Left ventricle myocardium inferior (tissue), 1 donor: ENCODE data around the gene BTN2A1. TPM values are rescaled to one million over a fixed set of nuclear protein-coding genes. Genes with fewer than 3 reads are reported as not detected.
"Not testable (repeated sequence)": the region's sequence is repeated elsewhere in the genome, so short reads cannot be mapped to it uniquely, and the experiment has no call there.

Source experiments
- DNase-seq: peaks from one replicate; pipeline ENCODE4 v3.0.0-alpha.2; 2020
- H3K27ac ChIP-seq: fragments of 200-600 bp; replicated peaks from 2 replicates; pipeline ENCODE4 v1.8.0; 2021
- H3K27me3 ChIP-seq: fragments of 200-600 bp; 2 replicates; pipeline ENCODE4 v1.8.0; 2021; ENCODE audit warnings: low read depth
- H3K36me3 ChIP-seq: fragments of 200-600 bp; 2 replicates; pipeline ENCODE4 v1.8.0; 2021
- H3K4me1 ChIP-seq: fragments of 200-600 bp; 2 replicates; pipeline ENCODE4 v1.8.0; 2021
- H3K4me3 ChIP-seq: fragments of 200-600 bp; 2 replicates; pipeline ENCODE4 v1.8.0; 2021; ENCODE audit warnings: mild to moderate bottlenecking, moderate library complexity
- H3K9me3 ChIP-seq: fragments of 200-600 bp; replicated peaks from 2 replicates; pipeline ENCODE4 v1.8.0; 2021
- CTCF ChIP-seq: fragments of 200-600 bp; IDR thresholded peaks from 2 replicates; pipeline ENCODE4 v1.8.0; 2021; ENCODE audit warnings: antibody characterized with exemption, mild to moderate bottlenecking, borderline replicate concordance
- intact Hi-C: fragments of 100-400 bp; cut with micrococcal nuclease; formaldehyde crosslinking; loops from one replicate; pipeline ENCODE4 v1.11.0; 2022
- total RNA-seq: library from RNA; stranded (reverse); fragmentation: NEBNext Ultra II Directional; extraction: Animal tissue kit (Norgen Biotek cat#: 25700); gene quantifications from one replicate; pipeline ENCODE4 v1.2.1, GENCODE V29; 2021
- donor health status: DM: no; HTN: yes; CAD: no; lungs with severe emphysema.

BTN2A1 gene
- total RNA-seq, 1 donor from 2014 or later: 16.0 TPM

GRCh38 chr6:26455357-26455970, 2.3 kb upstream of the BTN2A1 start:
- intact Hi-C loops: no loop called here
- Histone ChIP-seq H3K27ac (no peak overlapping the region), H3K4me3 (no peak overlapping the region), H3K4me1 (peaks cover 46% of the 10 kb centered on the region), H3K36me3 (peaks cover 14% of the 10 kb centered on the region), H3K27me3 (no peaks in the 10 kb centered on the region), H3K9me3 (no peaks in the 10 kb centered on the region)
- TF ChIP-seq CTCF: no peak
- no peak for DNase-seq

- peak; percentile 16 for DNase-seq
- Histone ChIP-seq H3K27ac (peak overlapping the region; percentile 96), H3K4me3 (peak overlapping the region; percentile 93), H3K9me3 (no peaks in the 10 kb centered on the region), H3K36me3 (peaks cover 33% of the 10 kb centered on the region), H3K27me3 (no peaks in the 10 kb centered on the region), H3K4me1 (peaks cover 60% of the 10 kb centered on the region)
- no peak for TF ChIP-seq CTCF
- intact Hi-C loops: no loop called here
Measured at GRCh38 chr6:26457264-26457805, 420 bp upstream of the BTN2A1 start.

GRCh38 chr6:26459023-26459810, 1.5 kb downstream of the BTN2A1 start:
- no peaks in the 10 kb centered on the region for H3K27me3 ChIP-seq
- DNase-seq: no peak
- TF ChIP-seq CTCF: no peak
- intact Hi-C loops: no loop called here
- H3K9me3 ChIP-seq: no peaks in the 10 kb centered on the region
- H3K27ac ChIP-seq: no peak overlapping the region
- H3K4me1 ChIP-seq: peaks cover 55% of the 10 kb centered on the region
- peaks cover 52% of the 10 kb centered on the region for H3K36me3 ChIP-seq
- peak overlapping the region; percentile 93 for H3K4me3 ChIP-seq

GRCh38 chr6:26461353-26461752, 3.6 kb downstream of the BTN2A1 start:
- Histone ChIP-seq H3K4me1 (peaks cover 55% of the 10 kb centered on the region), H3K4me3 (peak overlapping the region; percentile 34), H3K36me3 (peaks cover 73% of the 10 kb centered on the region)
- intact Hi-C loops, DNase-seq, H3K9me3 ChIP-seq, H3K27ac ChIP-seq, H3K27me3 ChIP-seq: not testable (repeated sequence)

- Histone ChIP-seq H3K9me3 (no peaks in the 10 kb centered on the region), H3K27me3 (no peaks in the 10 kb centered on the region), H3K36me3 (peaks cover 100% of the 10 kb centered on the region), H3K4me3 (no peak overlapping the region), H3K27ac (no peak overlapping the region), H3K4me1 (peaks cover 35% of the 10 kb centered on the region)
- intact Hi-C loops: no loop called here
- TF ChIP-seq CTCF: no peak
- no peak for DNase-seq
Measured at GRCh38 chr6:26464014-26464413, 6.3 kb downstream of the BTN2A1 start.
